Endothelial cell of umbilical vein (primary cell): ENCODE results near the gene NAA40. TPM values are rescaled to one million over a fixed set of nuclear protein-coding genes. Genes with fewer than 3 reads are reported as not detected.
"Not testable (repeated sequence)": the region's sequence is repeated elsewhere in the genome, so short reads cannot be mapped to it uniquely, and the experiment has no call there.

Experiments used
- BruUV-seq: library from RNA; stranded (reverse); fragments of 400-500 nt; replicated peaks from 2 replicates; lab custom pipeline; 2021; lab: Mats Ljungman, UMichigan
- CTCF ChIA-PET: fragments of 300-600, 350-600 bp; sonication (Branson Sonifier 250); formaldehyde crosslinking; loops from one replicate; lab custom pipeline; 2021; ENCODE audit warnings: antibody characterized with exemption, inconsistent platforms; lab: Charles Lee
- POLR2A ChIA-PET: fragments of 300-600, 350-600 bp; sonication (Branson Sonifier 250); formaldehyde crosslinking; loops from one replicate; lab custom pipeline; 2021; ENCODE audit warnings: antibody characterized with exemption, inconsistent platforms; lab: Charles Lee
- DNase-seq: peaks from one replicate; pipeline ENCODE4 v3.0.0-alpha.2; 2011; ENCODE audit warnings: low read depth, low spot score
- FAIRE-seq: peaks from 2 replicates; lab custom pipeline; 2011; peaks lifted over from hg19 to GRCh38; lab: Jason Lieb, UNC
- H2AFZ ChIP-seq: 2 replicates; pipeline ENCODE4 v1.6.0; 2012; ENCODE audit warnings: low read depth, low read length, control low read depth, inconsistent platforms
- H3K27ac ChIP-seq: 2 replicates; pipeline ENCODE4 v1.5.1; 2011; ENCODE audit warnings: low read depth, mild to moderate bottlenecking, control low read depth, low read length, moderate library complexity; ENCODE audit not compliant: insufficient read depth
- H3K27me3 ChIP-seq, 2 experiments: 2 replicates each; pipeline versions ENCODE4 v1.6.0 to v1.6.1; 2011; ENCODE audit warnings: low read length in 2 of 2, mixed read lengths in 1 of 2; ENCODE audit not compliant: control insufficient read depth in 2 of 2, insufficient read depth in 2 of 2
- H3K36me3 ChIP-seq, 2 experiments: 2 replicates in 1 of 2; 3 replicates in 1 of 2; pipeline ENCODE4 v1.5.1; 2011; ENCODE audit warnings: low read length in 2 of 2, mild to moderate bottlenecking in 1 of 2, moderate library complexity in 1 of 2; ENCODE audit not compliant: control insufficient read depth in 2 of 2, insufficient read depth in 2 of 2; ENCODE audit errors: extremely low read depth in 1 of 2
- H3K4me1 ChIP-seq: 3 replicates; pipeline ENCODE4 v1.5.1; 2011; ENCODE audit warnings: mild to moderate bottlenecking, low read length; ENCODE audit not compliant: control insufficient read depth, insufficient read depth; ENCODE audit errors: extremely low read depth
- H3K4me2 ChIP-seq: 2 replicates; pipeline ENCODE4 v1.6.1; 2011; ENCODE audit warnings: low read length, control low read depth, mixed read lengths; ENCODE audit not compliant: insufficient read depth
- H3K4me3 ChIP-seq, 3 experiments: fragments of 200-600 bp in 1 of 3; sonication (generic), shearing (Covaris generic) in 1 of 3; replicated peaks in 1 of 3; 2 replicates each; pipeline ENCODE4 v1.5.1; 2011 to 2016; ENCODE audit warnings: control low read depth in 3 of 3, low read length in 3 of 3, mild to moderate bottlenecking in 2 of 3, inconsistent platforms in 1 of 3, low read depth in 1 of 3, moderate library complexity in 1 of 3; ENCODE audit not compliant: insufficient read depth in 1 of 3
- H3K79me2 ChIP-seq: 2 replicates; pipeline ENCODE4 v1.6.0; 2012; ENCODE audit warnings: low read length, inconsistent platforms; ENCODE audit not compliant: control insufficient read depth, insufficient read depth
- H3K9ac ChIP-seq: replicated peaks from 2 replicates; pipeline ENCODE3; 2011; ENCODE audit warnings: low read length, control low read depth; ENCODE audit not compliant: insufficient read depth; ENCODE audit errors: extremely low read depth
- H3K9me1 ChIP-seq: replicated peaks from 3 replicates; pipeline ENCODE4 v1.6.0; 2011; ENCODE audit warnings: mild to moderate bottlenecking, low read length; ENCODE audit not compliant: control insufficient read depth, insufficient read depth; ENCODE audit errors: extremely low read depth
- H3K9me3 ChIP-seq: replicated peaks from 2 replicates; pipeline ENCODE4 v1.5.1; 2012; ENCODE audit warnings: low read length, inconsistent platforms; ENCODE audit not compliant: control insufficient read depth, insufficient read depth
- H4K20me1 ChIP-seq: replicated peaks from 2 replicates; pipeline ENCODE3; 2011; ENCODE audit warnings: mild to moderate bottlenecking, low read length; ENCODE audit not compliant: control insufficient read depth, insufficient read depth; ENCODE audit errors: extremely low read depth
- EZH2 ChIP-seq: IDR thresholded peaks from 2 replicates; pipeline ENCODE4 v1.6.1; 2012; ENCODE audit warnings: borderline replicate concordance, low read depth, mild to moderate bottlenecking, moderate library complexity, low read length, inconsistent platforms; ENCODE audit not compliant: severe bottlenecking
- JUN ChIP-seq: IDR thresholded peaks from 2 replicates; pipeline ENCODE4 v1.6.1; 2011; ENCODE audit warnings: borderline replicate concordance, low read depth; ENCODE audit not compliant: insufficient read length, insufficient read depth
- MYC ChIP-seq: IDR thresholded peaks from one replicate; pipeline ENCODE4 v1.6.1; 2011; ENCODE audit warnings: mild to moderate bottlenecking, low read depth, low read length
- POLR2A ChIP-seq: IDR thresholded peaks from 2 replicates; pipeline ENCODE4 v1.6.1; 2012; ENCODE audit warnings: low read depth, mild to moderate bottlenecking, control low read depth, low read length
- dilution Hi-C: fragments of 300-500 bp; cut with MboI; formaldehyde crosslinking; loops from one replicate; pipeline ENCODE4 v1.15.0; 2019; ENCODE audit warnings: low sequenced_read_pairs; ENCODE audit not compliant: extremely low pct_ligation_motif_present
- intact Hi-C: fragments of 100-400 bp; cut with micrococcal nuclease; formaldehyde crosslinking; loops from one replicate; pipeline ENCODE4 v1.10.0; 2022
- polyA plus RNA-seq, 4 experiments: library from polyadenylated mRNA; depleted of rRNA in 3 of 4; stranded (reverse) in 3 of 4; unstranded in 1 of 4; fragments of >200 nt; gene quantifications; 2 replicates each; pipeline versions ENCODE4 v1.2.1 to v1.2.3, GENCODE V29; 2011 to 2012; ENCODE audit warnings: missing spikeins in 1 of 4
- total RNA-seq: library from RNA; stranded (reverse); gene quantifications from 2 replicates; pipeline ENCODE4 v1.2.3, GENCODE V29; 2021

Gene NAA40
- total and polyA plus RNA-seq, 2 donors (not counting 3 experiments of a cell fraction or from before 2014, with no cell fraction given): 28.5 to 32.3 TPM

- H3K4me3 ChIP-seq: no peak overlapping the region
- no peaks in the 10 kb centered on the region for H4K20me1 ChIP-seq
- H3K27me3 ChIP-seq: no peaks in the 10 kb centered on the region
- H3K9me1 ChIP-seq: no peaks in the 10 kb centered on the region
- H3K36me3 ChIP-seq: no peaks in the 10 kb centered on the region
- H2AFZ ChIP-seq: no peak overlapping the region
- no peaks in the 10 kb centered on the region for H3K4me1 ChIP-seq
- DNase-seq (no peak), FAIRE-seq (no peak)
- H3K9me3 ChIP-seq: no peaks in the 10 kb centered on the region
- CTCF ChIA-PET: interaction anchor here (0.9 to 1.5 kb wide), 1 partner anchor 16 kb away, joined by 3 to 4 read pairs; no protein-coding TSS in a partner anchor
- dilution Hi-C loops: no loop called here
- H3K27ac ChIP-seq: no peak overlapping the region
- TF ChIP-seq EZH2 (no peak), POLR2A (no peak), JUN (no peak), MYC (no peak)
- intact Hi-C loops: no loop called here
- no peak overlapping the region for H3K4me2 ChIP-seq
- POLR2A ChIA-PET: no interaction called here
- H3K79me2 ChIP-seq: no peaks in the 10 kb centered on the region
- H3K9ac ChIP-seq: no peak overlapping the region
- BruUV-seq: no TSS peak
Observed at GRCh38 chr11:63961608-63962412, 23.0 kb downstream of the NAA40 start.

- BruUV-seq, POLR2A ChIA-PET, FAIRE-seq, H4K20me1 ChIP-seq, H3K27me3 ChIP-seq, H3K9me1 ChIP-seq, H3K27ac ChIP-seq, intact Hi-C loops, H3K9ac ChIP-seq, H3K4me2 ChIP-seq, DNase-seq, H3K4me1 ChIP-seq, H3K4me3 ChIP-seq, H3K36me3 ChIP-seq, H3K79me2 ChIP-seq, H2AFZ ChIP-seq, dilution Hi-C loops, H3K9me3 ChIP-seq: not testable (repeated sequence)
- CTCF ChIA-PET: interaction anchor here (1.0 kb wide), 1 partner anchor 10 kb away, joined by 3 read pairs; no protein-coding TSS in a partner anchor
Observed at GRCh38 chr11:63963895-63964294, 25.1 kb downstream of the NAA40 start.
